Right lung (tissue), 5 donors: Measurements from ENCODE around the gene HSCB. TPM values are rescaled to one million over a fixed set of nuclear protein-coding genes. Genes with fewer than 3 reads are reported as not detected.
A peak's percentile ranks its signal among the peaks of the same experiment; 100 is the strongest.
"Not testable (repeated sequence)": the region's sequence is repeated elsewhere in the genome, so short reads cannot be mapped to it uniquely, and the experiment has no call there.

Experiments used
- DNase-seq, 2 donors: peaks; one replicate each; pipeline ENCODE4 v3.0.0-alpha.2; 2013
- polyA plus RNA-seq, 5 donors: library from polyadenylated mRNA; unstranded; fragments of 120-200 nt; gene quantifications; one replicate each; pipeline versions ENCODE4 v1.2.1 to v1.2.3, GENCODE V29; 2013; ENCODE audit warnings: inconsistent platforms in 1 of 5, low replicate concordance in 1 of 5; ENCODE audit not compliant: insufficient read length in 5 of 5, insufficient read depth in 1 of 5

Gene HSCB
- polyA plus RNA-seq, 5 donors = 19.8 to 23.4 (median 20.7) TPM

- DNase-seq = no peak
Measured at GRCh38 chr22:28736301-28737155, 5.3 kb upstream of the HSCB start.

GRCh38 chr22:28737701-28738100 lies 4.1 kb upstream of the HSCB start:
- DNase-seq = no peak

- not testable (repeated sequence) for DNase-seq
Measured at GRCh38 chr22:28738876-28739275, 3.0 kb upstream of the HSCB start.

GRCh38 chr22:28741200-28741784 lies 547 bp upstream of the HSCB start:
- DNase-seq = no peak

GRCh38 chr22:28742562-28742962 lies 723 bp downstream of the HSCB start:
- no peak for DNase-seq

DNA sequence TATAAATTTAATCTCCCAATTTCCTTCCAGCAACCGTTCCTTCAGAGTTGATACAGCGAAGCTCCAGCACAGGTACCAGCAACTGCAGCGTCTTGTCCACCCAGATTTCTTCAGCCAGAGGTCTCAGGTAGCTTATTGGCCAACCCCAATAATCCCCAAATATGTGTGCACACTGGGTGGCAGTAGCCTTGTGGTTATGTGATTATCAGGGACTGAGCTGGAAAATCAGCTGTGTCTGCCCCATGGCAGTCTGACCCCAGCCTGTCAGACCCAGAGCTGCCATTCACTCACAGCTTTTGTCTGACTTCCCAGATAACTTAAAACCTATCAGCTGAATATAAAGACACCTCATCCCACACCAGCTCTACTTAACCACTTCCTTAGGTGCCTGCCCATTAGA lies 2.0 kb downstream of the HSCB start:
- no peak for DNase-seq

GRCh38 chr22:28750471-28750881 lies 8.6 kb downstream of the HSCB start:
- no peak for DNase-seq

- not testable (repeated sequence) for DNase-seq
Measured at GRCh38 chr22:28754512-28754911, 12.7 kb downstream of the HSCB start.

- DNase-seq = no peak
Measured at GRCh38 chr22:28759861-28760560, 18.2 kb downstream of the HSCB start.

- DNase-seq = no peak
Measured at GRCh38 chr22:28761449-28761755, 19.6 kb downstream of the HSCB start.

GRCh38 chr22:28762000-28762399 lies 20.2 kb downstream of the HSCB start:
- DNase-seq = not testable (repeated sequence)

DNA sequence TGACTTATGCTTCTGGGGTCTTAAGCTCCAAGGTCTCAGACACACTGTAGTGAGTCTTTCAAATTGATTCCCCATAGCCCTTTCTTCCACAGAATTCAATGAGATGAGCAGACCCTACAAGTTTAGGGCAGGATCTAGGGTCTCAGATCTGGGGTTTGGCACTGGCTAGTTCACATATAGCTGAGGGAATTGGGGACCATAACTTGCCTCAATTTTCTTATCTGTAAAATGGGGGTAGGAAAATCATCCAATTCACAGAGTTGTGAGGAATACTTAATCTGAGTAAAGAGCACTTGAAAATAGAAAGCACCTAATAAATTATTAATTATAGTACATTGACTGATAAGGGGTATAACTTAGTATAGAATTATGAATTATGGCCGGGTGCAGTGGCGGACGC lies 24.8 kb downstream of the HSCB start:
- DNase-seq = no peak

DNA sequence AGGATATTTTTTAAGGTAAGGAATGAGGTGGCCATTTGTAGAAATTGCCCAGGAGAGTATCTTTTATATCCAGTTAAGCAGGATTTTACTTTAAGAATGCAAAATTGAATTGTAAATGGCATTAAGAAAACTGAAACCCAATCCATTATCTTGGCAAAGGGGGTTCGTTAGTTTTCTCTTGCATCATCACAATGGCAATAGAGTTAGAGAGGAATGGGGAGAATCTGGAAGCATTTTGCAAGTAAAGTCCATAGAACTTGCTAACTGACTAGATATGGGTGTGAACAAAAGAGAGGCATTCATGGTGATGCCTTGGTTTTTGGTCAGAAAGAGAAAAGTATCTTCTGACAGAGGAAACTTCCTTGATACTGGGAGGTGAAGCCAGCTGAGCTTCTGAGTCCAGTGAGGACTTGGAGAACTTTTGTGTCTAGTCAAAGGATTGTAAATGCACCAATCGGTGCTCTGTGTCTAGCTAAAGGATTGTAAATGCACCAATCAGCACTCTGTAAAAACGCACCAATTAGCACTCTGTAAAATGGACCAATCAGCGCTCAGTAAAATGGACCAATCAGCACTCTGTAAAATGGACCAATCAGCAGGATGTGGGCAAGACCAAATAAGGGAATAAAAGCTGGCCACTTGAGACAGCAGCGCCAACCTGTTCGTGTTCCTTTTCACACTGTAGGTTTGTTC lies 27.0 kb downstream of the HSCB start:
- no peak for DNase-seq

DNA sequence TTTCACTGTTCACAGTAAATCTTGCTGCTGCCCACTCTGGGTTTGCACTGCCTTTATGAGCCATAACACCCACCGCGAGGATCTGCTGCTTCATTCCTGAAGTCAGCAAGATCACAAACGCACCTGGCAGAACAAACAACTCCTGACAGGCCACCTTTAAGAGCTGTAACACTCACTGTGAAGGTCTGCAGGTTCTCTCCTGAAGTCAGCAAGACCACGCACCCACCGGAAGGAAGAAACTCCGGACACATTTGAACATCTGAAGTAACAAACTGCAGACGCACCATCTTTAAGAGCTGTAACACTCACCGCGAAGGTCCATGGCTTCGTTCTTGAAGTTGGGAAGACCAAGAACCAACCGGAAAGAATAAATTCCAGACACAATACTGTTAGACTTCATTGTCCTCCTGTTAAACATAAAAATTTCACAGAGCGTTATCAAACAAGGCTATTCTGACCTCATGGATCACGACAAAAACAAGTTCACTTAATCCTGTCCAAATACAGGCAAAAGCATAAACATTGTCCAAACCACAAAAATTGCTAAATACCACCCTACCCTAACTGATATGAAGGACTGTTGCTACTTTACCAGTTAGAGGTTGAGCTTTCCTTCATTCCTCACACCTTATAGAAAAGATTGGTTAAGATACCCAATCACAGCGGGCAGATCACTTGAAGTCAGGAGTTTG lies 27.7 kb downstream of the HSCB start:
- DNase-seq = no peak

DNA sequence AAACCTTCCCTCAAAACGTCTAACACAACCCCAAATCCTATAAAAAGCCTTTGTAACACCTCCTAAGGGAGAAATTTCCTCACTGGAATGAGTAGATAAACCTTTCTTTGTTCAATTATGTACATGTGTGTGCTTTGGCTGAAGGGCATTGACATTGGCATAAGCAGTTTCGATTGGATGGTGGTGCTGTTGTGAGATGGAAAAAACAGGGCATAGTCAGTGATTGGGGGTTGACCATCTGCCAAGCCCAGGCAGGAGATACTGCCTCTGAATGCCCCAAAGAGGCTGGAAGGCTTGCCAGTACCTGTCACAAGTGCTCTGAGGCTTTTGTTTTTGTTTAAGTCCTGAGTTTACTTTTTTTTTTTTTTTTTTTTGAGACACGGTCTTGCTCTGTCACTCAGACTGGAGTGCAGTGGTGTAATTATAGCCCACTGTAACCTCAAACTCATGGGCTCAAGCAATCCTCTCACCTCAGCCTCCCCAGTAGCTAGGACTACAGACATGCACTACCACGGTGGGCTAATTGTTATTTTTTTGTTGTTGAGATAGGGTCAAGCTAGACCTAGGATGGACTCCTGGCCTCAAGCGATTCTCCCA lies 29.5 kb downstream of the HSCB start:
- DNase-seq = no peak

GRCh38 chr22:28772633-28773460 lies 31.0 kb downstream of the HSCB start, which contains the start of gene CCDC117:
TSS of gene CCDC117 (plus strand) at chr22:28772695. CDS start at chr22:28772850, 155 bp downstream.
- DNase-seq = peak; percentile 94

DNA sequence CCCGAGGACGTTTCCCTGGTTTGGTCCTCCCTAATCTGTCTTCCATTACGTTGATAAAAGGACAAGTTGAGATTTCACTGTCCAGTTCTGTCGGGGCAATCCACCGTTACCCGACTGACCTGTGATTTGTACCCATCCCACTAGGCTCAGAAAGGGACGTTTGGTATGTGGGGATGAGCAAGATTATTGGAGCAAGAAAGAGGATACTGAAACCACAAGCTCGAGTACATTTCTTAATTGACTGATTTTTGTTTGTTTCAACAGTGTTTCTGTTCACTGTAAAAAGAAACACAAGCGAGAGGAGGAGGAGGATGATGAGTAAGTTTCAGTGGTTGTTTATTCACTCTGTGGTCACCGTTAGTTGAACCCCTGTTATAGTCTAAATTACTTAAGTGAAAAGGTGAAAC lies 31.6 kb downstream of the HSCB start:
- peak; percentile 16 to 23 for DNase-seq

GRCh38 chr22:28774378-28774777 lies 32.5 kb downstream of the HSCB start:
- DNase-seq = no peak

DNA sequence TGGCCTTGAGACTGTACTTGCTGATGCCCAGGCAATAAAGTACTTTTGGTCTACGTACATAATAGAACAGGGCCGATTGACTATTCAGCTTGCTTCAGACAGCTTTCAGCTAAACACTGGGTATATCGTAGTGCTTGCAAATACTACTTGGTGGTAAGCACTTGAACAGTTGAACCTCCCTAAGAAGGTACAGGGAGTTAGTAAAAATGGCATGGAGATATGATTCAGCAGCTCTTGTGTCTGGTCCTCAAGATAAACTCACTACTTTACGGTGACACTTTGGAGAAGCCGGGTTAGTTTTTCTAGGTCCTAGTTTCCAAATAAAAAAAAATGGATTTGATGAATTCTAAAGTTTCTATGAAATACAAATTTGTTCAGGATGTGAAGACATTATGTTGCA lies 38.0 kb downstream of the HSCB start:
- DNase-seq = no peak

- DNase-seq = no peak
Measured at GRCh38 chr22:28780296-28780695, 38.5 kb downstream of the HSCB start.
